Transverse colon (tissue), 3 donors: ENCODE measurements around the gene NUP205.

ENCODE experiments used
- CTCF ChIP-seq, 5 experiments: fragments of 200-600 bp in 3 of 5; fragments of 450-650 bp in 2 of 5; sonication (generic) in 3 of 5; IDR thresholded peaks; 1 replicate in 2 of 5; 2 replicates in 3 of 5; pipeline ENCODE4 v1.5.1; 2016 to 2017; ENCODE audit warnings: antibody characterized with exemption in 5 of 5, inconsistent platforms in 3 of 5, mild to moderate bottlenecking in 2 of 5, moderate library complexity in 1 of 5
- EP300 ChIP-seq: sonication (generic); formaldehyde crosslinking; IDR thresholded peaks from one replicate; pipeline ENCODE4 v1.6.1; 2017; ENCODE audit warnings: antibody characterized with exemption, low read depth

- TF ChIP-seq CTCF (IDR thresholded peaks at IDR 0.05) = no peak
- no peak for TF ChIP-seq EP300
Measured at GRCh38 chr7:135571834-135572233, 14.1 kb downstream of the NUP205 start.
